Prostate gland (tissue), 2 donors: ENCODE measurements around the gene PDGFA.

Experiments used
- POLR2A ChIP-seq: fragments of 450-650 bp; IDR thresholded peaks from one replicate; pipeline ENCODE4 v1.6.1; 2016; ENCODE audit warnings: antibody characterized with exemption, mild to moderate bottlenecking
- POLR2AphosphoS5 ChIP-seq: sonication (generic); formaldehyde crosslinking; IDR thresholded peaks from one replicate; pipeline ENCODE4 v1.6.1; 2017; ENCODE audit warnings: antibody characterized with exemption
- TF ChIP-seq, protein P1 (sequence below), 4 experiments: fragments of 200-600 bp in 2 of 4; fragments of 450-650 bp in 2 of 4; sonication (generic) in 2 of 4; IDR thresholded peaks; 1 replicate in 3 of 4; 2 replicates in 1 of 4; pipeline ENCODE4 v1.5.1; 2016 to 2019; ENCODE audit warnings: antibody characterized with exemption in 4 of 4, mild to moderate bottlenecking in 2 of 4, moderate library complexity in 2 of 4

GRCh38 chr7:534959-535358 lies 15.3 kb upstream of the PDGFA start:
- TF ChIP-seq POLR2A (no peak), POLR2AphosphoS5 (no peak)
- TF ChIP-seq, protein P1, sequence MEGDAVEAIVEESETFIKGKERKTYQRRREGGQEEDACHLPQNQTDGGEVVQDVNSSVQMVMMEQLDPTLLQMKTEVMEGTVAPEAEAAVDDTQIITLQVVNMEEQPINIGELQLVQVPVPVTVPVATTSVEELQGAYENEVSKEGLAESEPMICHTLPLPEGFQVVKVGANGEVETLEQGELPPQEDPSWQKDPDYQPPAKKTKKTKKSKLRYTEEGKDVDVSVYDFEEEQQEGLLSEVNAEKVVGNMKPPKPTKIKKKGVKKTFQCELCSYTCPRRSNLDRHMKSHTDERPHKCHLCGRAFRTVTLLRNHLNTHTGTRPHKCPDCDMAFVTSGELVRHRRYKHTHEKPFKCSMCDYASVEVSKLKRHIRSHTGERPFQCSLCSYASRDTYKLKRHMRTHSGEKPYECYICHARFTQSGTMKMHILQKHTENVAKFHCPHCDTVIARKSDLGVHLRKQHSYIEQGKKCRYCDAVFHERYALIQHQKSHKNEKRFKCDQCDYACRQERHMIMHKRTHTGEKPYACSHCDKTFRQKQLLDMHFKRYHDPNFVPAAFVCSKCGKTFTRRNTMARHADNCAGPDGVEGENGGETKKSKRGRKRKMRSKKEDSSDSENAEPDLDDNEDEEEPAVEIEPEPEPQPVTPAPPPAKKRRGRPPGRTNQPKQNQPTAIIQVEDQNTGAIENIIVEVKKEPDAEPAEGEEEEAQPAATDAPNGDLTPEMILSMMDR (IDR thresholded peaks at IDR 0.05) = no peak
